Muscle of back (tissue), 13 donors: ENCODE measurements around the gene CMKLR1. TPM values are rescaled to one million over a fixed set of nuclear protein-coding genes. Genes with fewer than 3 reads are reported as not detected.

ENCODE experiments used
- DNase-seq, 3 donors: peaks; one replicate each; pipeline versions ENCODE4 v3.0.0 to v3.0.0-alpha.2; 2013
- long read RNA-seq, 9 donors: transcript quantifications; one replicate each; lab custom pipeline, GENCODE V29; 2026
- polyA plus RNA-seq, 10 donors: library from polyadenylated mRNA; unstranded; fragments of 120-200 nt; gene quantifications; one replicate each; pipeline ENCODE4 v1.2.1, GENCODE V29; 2013; ENCODE audit not compliant: insufficient read length in 10 of 10

The CMKLR1 gene
- 1 to 10 TPM; 3.3 to 6.6 (median 5.0) TPM for polyA plus RNA-seq
- long read RNA-seq, donor 1, partial matches to known transcripts, result 0 of 1 reads
- long read RNA-seq, donor 1, other reads (novel, unspliced or antisense), result 0 of 1 reads
- long read RNA-seq, donor 2, result 0 reads
- long read RNA-seq, donor 3, result 0 reads
- long read RNA-seq, donor 4, full-length matches to known transcripts, result 1 of 1 reads
- long read RNA-seq, donor 4, partial matches to known transcripts, result 0 of 1 reads
- long read RNA-seq, donor 4, other reads (novel, unspliced or antisense), result 0 of 1 reads
- long read RNA-seq, donor 5, result 0 reads
- long read RNA-seq, donor 6, full-length matches to known transcripts, result 1 of 1 reads
- long read RNA-seq, donor 6, partial matches to known transcripts, result 0 of 1 reads
- long read RNA-seq, donor 6, other reads (novel, unspliced or antisense), result 0 of 1 reads
- long read RNA-seq, donor 7, full-length matches to known transcripts, result 4 of 4 reads
- long read RNA-seq, donor 7, partial matches to known transcripts, result 0 of 4 reads
- long read RNA-seq, donor 7, other reads (novel, unspliced or antisense), result 0 of 4 reads
- long read RNA-seq, donor 8, full-length matches to known transcripts, result 1 of 1 reads
- long read RNA-seq, donor 8, partial matches to known transcripts, result 0 of 1 reads
- long read RNA-seq, donor 8, other reads (novel, unspliced or antisense), result 0 of 1 reads
- long read RNA-seq, donor 9, result 0 reads

- DNase-seq, result peak; percentile 28 to 85 (median 54)
Observed at GRCh38 chr12:108338915-108339657, at the start of gene CMKLR1. CMKLR1 (minus strand) TSS chr12:108339311; CDS start chr12:108293591, 45,720 bp downstream.

GRCh38 chr12:108387771-108388170, 48.7 kb upstream of the CMKLR1 start:
- DNase-seq, result no peak

- DNase-seq, result no peak
Observed at GRCh38 chr12:108386709-108387360, 47.7 kb upstream of the CMKLR1 start.

GRCh38 chr12:108382437-108382801, 43.3 kb upstream of the CMKLR1 start:
- no peak for DNase-seq

- peak in 2 of 3 donors; percentile 31 to 70 for DNase-seq
Observed at GRCh38 chr12:108381787-108382436, 42.8 kb upstream of the CMKLR1 start.

- DNase-seq, result no peak
Observed at GRCh38 chr12:108380382-108380781, 41.3 kb upstream of the CMKLR1 start.

- no peak for DNase-seq
Observed at GRCh38 chr12:108379823-108380222, 40.7 kb upstream of the CMKLR1 start.

GRCh38 chr12:108378926-108379325, 39.8 kb upstream of the CMKLR1 start:
- DNase-seq, result no peak

GRCh38 chr12:108377260-108377659, 38.1 kb upstream of the CMKLR1 start:
- DNase-seq, result no peak

- DNase-seq, result no peak
Observed at GRCh38 chr12:108375986-108376663, 37.0 kb upstream of the CMKLR1 start.

GRCh38 chr12:108374596-108375320, 35.6 kb upstream of the CMKLR1 start:
- DNase-seq, result no peak

- DNase-seq, result no peak
Observed at GRCh38 chr12:108373111-108373510, 34.0 kb upstream of the CMKLR1 start.

GRCh38 chr12:108371801-108372344, 32.8 kb upstream of the CMKLR1 start:
- DNase-seq, result peak in 1 of 3 donors; percentile 29

GRCh38 chr12:108370415-108370814, 31.3 kb upstream of the CMKLR1 start:
- DNase-seq, result no peak

GRCh38 chr12:108369736-108370396, 30.8 kb upstream of the CMKLR1 start:
- DNase-seq, result no peak

GRCh38 chr12:108368089-108368488, 29.0 kb upstream of the CMKLR1 start:
- DNase-seq, result no peak

GRCh38 chr12:108367436-108367835, 28.3 kb upstream of the CMKLR1 start:
- DNase-seq, result no peak

GRCh38 chr12:108365324-108365723, 26.2 kb upstream of the CMKLR1 start:
- no peak for DNase-seq

GRCh38 chr12:108364879-108365278, 25.8 kb upstream of the CMKLR1 start:
- DNase-seq, result no peak
